ENCODE data around the gene SATB2.
A peak's percentile ranks its signal among the peaks of the same experiment; 100 is the strongest.

The SATB2 gene

GRCh38 chr2:199452260-199452990 lies 5.3 kb downstream of the SATB2 start:
- DNase-seq (ENCODE audit: low spot score): no peak

GRCh38 chr2:199449956-199450355 lies 7.8 kb downstream of the SATB2 start:
- no peak for DNase-seq (ENCODE audit: low spot score)

GRCh38 chr2:199449455-199449854 lies 8.3 kb downstream of the SATB2 start:
- no peak for DNase-seq (ENCODE audit: low spot score)

GRCh38 chr2:199446996-199447576 lies 10.7 kb downstream of the SATB2 start:
- DNase-seq (ENCODE audit: low spot score): no peak

GRCh38 chr2:199444749-199445148 lies 13.0 kb downstream of the SATB2 start:
- DNase-seq (ENCODE audit: low spot score): no peak

- no peak for DNase-seq (ENCODE audit: low spot score)
These were observed 14.1 kb downstream of the SATB2 start for GRCh38 chr2:199443589-199444130.

GRCh38 chr2:199442173-199442572 lies 15.6 kb downstream of the SATB2 start:
- DNase-seq (ENCODE audit: low spot score): no peak

- no peak for DNase-seq (ENCODE audit: low spot score)
These were observed 16.0 kb downstream of the SATB2 start for GRCh38 chr2:199441759-199442158.

GRCh38 chr2:199440118-199440517 lies 17.6 kb downstream of the SATB2 start:
- no peak for DNase-seq (ENCODE audit: low spot score)

- DNase-seq (ENCODE audit: low spot score): no peak
These were observed 18.2 kb downstream of the SATB2 start for GRCh38 chr2:199439542-199439941.

- no peak for DNase-seq (ENCODE audit: low spot score)
These were observed 18.7 kb downstream of the SATB2 start for GRCh38 chr2:199439066-199439465.

GRCh38 chr2:199434555-199434954 lies 23.2 kb downstream of the SATB2 start:
- DNase-seq (ENCODE audit: low spot score): no peak

- peak; percentile 39 for DNase-seq (ENCODE audit: low spot score)
These were observed 24.4 kb downstream of the SATB2 start for GRCh38 chr2:199433204-199433832.

GRCh38 chr2:199431746-199432213 lies 26.0 kb downstream of the SATB2 start:
- DNase-seq (ENCODE audit: low spot score): peak; percentile 1

GRCh38 chr2:199430214-199430613 lies 27.5 kb downstream of the SATB2 start:
- no peak for DNase-seq (ENCODE audit: low spot score)

- DNase-seq (ENCODE audit: low spot score): no peak
These were observed 29.4 kb downstream of the SATB2 start for GRCh38 chr2:199428291-199428690.

GRCh38 chr2:199424160-199424559 lies 33.6 kb downstream of the SATB2 start:
- no peak for DNase-seq (ENCODE audit: low spot score)

- DNase-seq (ENCODE audit: low spot score): no peak
These were observed 38.3 kb downstream of the SATB2 start for GRCh38 chr2:199419428-199419827.

- DNase-seq (ENCODE audit: low spot score): no peak
These were observed 43.3 kb downstream of the SATB2 start for GRCh38 chr2:199414465-199414864.

GRCh38 chr2:199414001-199414400 lies 43.7 kb downstream of the SATB2 start:
- DNase-seq (ENCODE audit: low spot score): no peak

GRCh38 chr2:199409759-199410529 lies 47.8 kb downstream of the SATB2 start:
- peak; percentile 46 for DNase-seq (ENCODE audit: low spot score)

- no peak for DNase-seq (ENCODE audit: low spot score)
These were observed 50.3 kb downstream of the SATB2 start for GRCh38 chr2:199407421-199407820.
